ENCODE results near the gene PPP1R37.

Gene PPP1R37

DNA sequence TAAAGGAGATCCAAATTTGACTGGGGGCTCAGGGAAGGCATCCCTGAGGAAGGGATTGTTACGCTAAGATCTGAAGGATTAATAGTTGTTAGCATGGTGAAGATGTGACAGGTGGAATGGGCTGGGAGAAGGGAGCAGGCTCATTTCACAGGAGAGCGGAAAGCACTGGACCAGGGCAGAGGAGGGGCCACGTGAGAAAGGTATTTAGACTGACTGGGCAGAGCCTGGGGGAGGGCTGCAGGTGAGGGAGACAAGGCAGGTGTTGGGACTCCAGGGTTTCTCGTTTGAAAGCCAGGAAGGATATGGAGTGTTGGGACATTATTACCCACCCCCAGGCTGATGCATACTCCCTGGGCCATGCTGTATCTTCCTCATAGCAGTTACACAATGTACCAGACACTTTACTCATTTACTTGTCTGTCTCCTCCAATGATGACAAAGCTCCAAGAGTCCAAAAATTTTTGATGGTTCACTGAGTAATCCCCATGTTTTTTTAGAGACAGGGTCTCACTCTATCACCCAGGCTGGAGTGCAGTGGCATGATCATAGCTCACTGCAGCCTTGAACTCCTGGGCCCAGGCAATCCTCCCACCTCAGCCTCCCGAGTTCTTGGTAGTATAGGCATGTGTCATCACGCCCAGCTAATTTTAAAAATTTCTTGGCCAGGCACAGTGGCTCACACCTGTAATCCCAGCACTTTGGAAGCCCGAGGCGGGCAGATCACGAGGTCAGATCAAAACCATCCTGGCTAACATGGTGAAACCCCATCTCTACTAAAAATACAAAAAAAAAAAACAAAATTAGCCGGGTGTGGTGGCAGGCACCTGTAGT, 82.8 kb downstream of the PPP1R37 start:
- Histone ChIP-seq H3F3A (ENCODE audit: insufficient read depth, low read length) (no peaks in the 10 kb centered on the region), H3K4me1 (ENCODE audit: insufficient read depth, low read length, severe bottlenecking) (peaks cover 21% of the 10 kb centered on the region)
- TF ChIP-seq, protein P1, sequence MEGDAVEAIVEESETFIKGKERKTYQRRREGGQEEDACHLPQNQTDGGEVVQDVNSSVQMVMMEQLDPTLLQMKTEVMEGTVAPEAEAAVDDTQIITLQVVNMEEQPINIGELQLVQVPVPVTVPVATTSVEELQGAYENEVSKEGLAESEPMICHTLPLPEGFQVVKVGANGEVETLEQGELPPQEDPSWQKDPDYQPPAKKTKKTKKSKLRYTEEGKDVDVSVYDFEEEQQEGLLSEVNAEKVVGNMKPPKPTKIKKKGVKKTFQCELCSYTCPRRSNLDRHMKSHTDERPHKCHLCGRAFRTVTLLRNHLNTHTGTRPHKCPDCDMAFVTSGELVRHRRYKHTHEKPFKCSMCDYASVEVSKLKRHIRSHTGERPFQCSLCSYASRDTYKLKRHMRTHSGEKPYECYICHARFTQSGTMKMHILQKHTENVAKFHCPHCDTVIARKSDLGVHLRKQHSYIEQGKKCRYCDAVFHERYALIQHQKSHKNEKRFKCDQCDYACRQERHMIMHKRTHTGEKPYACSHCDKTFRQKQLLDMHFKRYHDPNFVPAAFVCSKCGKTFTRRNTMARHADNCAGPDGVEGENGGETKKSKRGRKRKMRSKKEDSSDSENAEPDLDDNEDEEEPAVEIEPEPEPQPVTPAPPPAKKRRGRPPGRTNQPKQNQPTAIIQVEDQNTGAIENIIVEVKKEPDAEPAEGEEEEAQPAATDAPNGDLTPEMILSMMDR (IDR thresholded peaks at IDR 0.05; ENCODE audit: low read length), result no peak

DNA sequence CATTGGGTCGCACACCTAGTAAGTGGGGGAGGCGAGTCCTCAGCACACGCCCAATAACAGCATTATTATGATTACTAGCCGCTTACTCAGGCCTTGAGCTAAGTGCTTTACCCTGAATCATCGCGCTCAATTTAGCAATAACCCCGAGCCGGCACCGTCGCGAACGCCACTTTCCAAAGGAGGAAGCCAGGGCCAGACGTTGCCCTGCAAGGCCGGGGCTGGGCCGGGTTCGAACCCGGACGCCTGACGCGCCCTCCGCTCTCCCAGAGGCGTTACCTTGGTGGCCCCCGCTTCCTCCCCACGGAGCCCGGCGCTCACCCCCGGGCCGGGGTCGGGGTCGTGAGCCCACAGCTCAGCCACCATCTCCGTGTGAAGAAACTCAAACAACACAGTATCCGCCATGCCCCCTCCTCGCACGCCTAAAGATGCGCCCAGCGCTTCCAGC, 84.9 kb downstream of the PPP1R37 start, which contains the start of gene TRAPPC6A:
Gene TRAPPC6A, minus strand, starts transcription at position 421 of the 445 bp plus-strand sequence. Its CDS starts 19 bp downstream, at position 402.
- H4K20me1 ChIP-seq (ENCODE audit: insufficient read depth, low read length), result no peaks in the 10 kb centered on the region
- no peaks in the 10 kb centered on the region for H3K9me3 ChIP-seq (ENCODE audit: low read length)
- no peaks in the 10 kb centered on the region for H3F3A ChIP-seq (ENCODE audit: insufficient read depth, low read length)
- H3K4me2 ChIP-seq (ENCODE audit: low read length), result peak within 1 kb of the TSS; percentile 95
- H3K27me3 ChIP-seq (ENCODE audit: insufficient read depth, low read length), result no peaks in the 10 kb centered on the region
- H3K79me2 ChIP-seq (ENCODE audit: insufficient read depth, low read length), result peaks cover 3% of the 10 kb centered on the region; the same call in 1 of the 2 replicates
- H3K4me3 ChIP-seq (ENCODE audit: low read depth, low read length, poor library complexity, severe bottlenecking), result peak within 1 kb of the TSS; percentile 87
- H3K9me2 ChIP-seq (ENCODE audit: low read depth, low read length), result no peaks in the 10 kb centered on the region
- peaks cover 24% of the 10 kb centered on the region for H3K4me1 ChIP-seq (ENCODE audit: insufficient read depth, low read length, severe bottlenecking)
- H3K36me3 ChIP-seq (ENCODE audit: insufficient read depth, low read length), result peaks cover 9% of the 10 kb centered on the region; the same call in 1 of the 2 replicates
- 0 out of 2 replicates have a peak within 1 kb of the TSS, but pooled peaks have one; percentile 5 for H2AFZ ChIP-seq (ENCODE audit: low read length)
- TF ChIP-seq, protein P1 (IDR thresholded peaks at IDR 0.05; ENCODE audit: low read length), result no peak
- TF ChIP-seq EZH2 (IDR thresholded peaks at IDR 0.05; ENCODE audit: borderline replicate concordance, low read length), result no peak
- H3K27ac ChIP-seq (ENCODE audit: low read depth, low read length, poor library complexity, severe bottlenecking), result peak within 1 kb of the TSS; percentile 64
- peak within 1 kb of the TSS; percentile 80 for H3K9ac ChIP-seq (ENCODE audit: low read length)

More for the DNA sequence above, 82.8 kb downstream of the PPP1R37 start:
- no peaks in the 10 kb centered on the region for H3K9me2 ChIP-seq (ENCODE audit: low read depth, low read length)
- no peaks in the 10 kb centered on the region for H3K9me3 ChIP-seq (ENCODE audit: low read length)
- no peaks in the 10 kb centered on the region for H3K27me3 ChIP-seq (ENCODE audit: insufficient read depth, low read length)
- no peak overlapping the region for H3K27ac ChIP-seq (ENCODE audit: low read depth, low read length, poor library complexity, severe bottlenecking)
- H3K36me3 ChIP-seq (ENCODE audit: insufficient read depth, low read length), result no peaks in the 10 kb centered on the region
- H2AFZ ChIP-seq (ENCODE audit: low read length), result no peak overlapping the region
- H3K9ac ChIP-seq (ENCODE audit: low read length), result no peak overlapping the region
- no peak overlapping the region for H3K4me3 ChIP-seq (ENCODE audit: low read depth, low read length, poor library complexity, severe bottlenecking)
- H4K20me1 ChIP-seq (ENCODE audit: insufficient read depth, low read length), result no peaks in the 10 kb centered on the region
- H3K4me2 ChIP-seq (ENCODE audit: low read length), result no peak overlapping the region
- peaks cover 3% of the 10 kb centered on the region; the same call in 1 of the 2 replicates for H3K79me2 ChIP-seq (ENCODE audit: insufficient read depth, low read length)

DNA sequence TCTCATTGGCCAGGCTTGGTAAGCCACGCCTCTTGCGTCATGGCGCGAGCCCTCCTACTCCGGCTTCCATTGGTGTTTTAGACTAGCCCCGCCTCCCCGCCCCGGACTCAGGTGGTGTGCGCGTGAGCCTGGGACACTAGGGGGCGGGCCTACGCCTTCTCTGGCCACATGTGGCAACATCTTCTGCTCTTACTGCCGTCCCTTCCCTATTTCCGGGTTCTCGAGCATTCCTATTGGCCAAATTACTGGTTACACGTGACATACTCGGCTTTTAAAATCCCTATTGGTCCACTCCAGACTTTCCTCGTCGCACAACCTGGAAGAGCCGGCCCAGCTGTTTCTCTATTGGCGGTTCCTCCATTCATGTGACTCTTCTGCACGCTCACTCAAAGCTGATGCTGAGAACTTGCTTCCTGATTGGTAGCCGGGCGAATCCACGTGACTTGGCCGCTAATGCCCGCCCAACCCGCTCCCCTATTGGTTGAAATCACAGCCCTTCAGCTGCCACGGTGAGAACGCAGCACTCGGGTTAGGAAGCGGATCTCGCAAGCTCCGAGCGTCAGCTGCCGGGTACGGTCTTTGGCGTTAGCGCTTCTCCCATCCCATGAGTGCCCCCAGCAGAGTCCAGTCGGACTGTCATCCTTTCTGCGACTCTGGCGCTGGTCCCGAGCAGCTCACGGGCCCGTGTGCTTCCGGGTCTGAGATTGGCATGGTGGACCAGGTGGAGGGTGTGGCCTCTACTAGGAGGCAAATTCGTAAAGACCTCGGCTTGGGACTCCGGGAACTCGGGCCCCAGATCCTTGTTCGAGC, 85.5 kb downstream of the PPP1R37 start, which contains the start of gene BLOC1S3:
Gene BLOC1S3, plus strand, starts transcription at position 523 of the 810 bp plus-strand sequence. CDS start 513 bp downstream, outside the sequence.
- Histone ChIP-seq H3K9me3 (ENCODE audit: low read length) (no peaks in the 10 kb centered on the region), H2AFZ (ENCODE audit: low read length) (0 out of 2 replicates have a peak within 1 kb of the TSS, but pooled peaks have one; percentile 5), H3K36me3 (ENCODE audit: insufficient read depth, low read length) (peaks cover 9% of the 10 kb centered on the region; the same call in 1 of the 2 replicates), H3K4me1 (ENCODE audit: insufficient read depth, low read length, severe bottlenecking) (peaks cover 24% of the 10 kb centered on the region), H3F3A (ENCODE audit: insufficient read depth, low read length) (no peaks in the 10 kb centered on the region), H3K4me2 (ENCODE audit: low read length) (peak within 1 kb of the TSS; percentile 95), H3K79me2 (ENCODE audit: insufficient read depth, low read length) (peaks cover 3% of the 10 kb centered on the region; the same call in 1 of the 2 replicates), H3K27me3 (ENCODE audit: insufficient read depth, low read length) (no peaks in the 10 kb centered on the region), H4K20me1 (ENCODE audit: insufficient read depth, low read length) (no peaks in the 10 kb centered on the region), H3K27ac (ENCODE audit: low read depth, low read length, poor library complexity, severe bottlenecking) (peak within 1 kb of the TSS; percentile 64), H3K9me2 (ENCODE audit: low read depth, low read length) (no peaks in the 10 kb centered on the region), H3K4me3 (ENCODE audit: low read depth, low read length, poor library complexity, severe bottlenecking) (peak within 1 kb of the TSS; percentile 87), H3K9ac (ENCODE audit: low read length) (peak within 1 kb of the TSS; percentile 80)
- TF ChIP-seq, protein P1 (IDR thresholded peaks at IDR 0.05; ENCODE audit: low read length), result peak; percentile 38; the same call in 1 of the 2 replicates
- TF ChIP-seq EZH2 (IDR thresholded peaks at IDR 0.05; ENCODE audit: borderline replicate concordance, low read length), result no peak

All from OCI-LY1 (cell line).